Upper lobe of right lung (tissue), 1 donor: Measurements from ENCODE around the gene JAM3. TPM values are rescaled to one million over a fixed set of nuclear protein-coding genes. Genes with fewer than 3 reads are reported as not detected.

ENCODE experiments used
- ATAC-seq: fragments of 200-7000 bp; cut with Tn5 transposase; one replicate; pipeline ENCODE4 v1.9.1; 2020; ENCODE audit warnings: mild to moderate bottlenecking, moderate library complexity
- DNase-seq: peaks from one replicate; pipeline ENCODE4 v3.0.0-alpha.2; 2020
- H3K27ac ChIP-seq: fragments of 200-600 bp; one replicate; pipeline ENCODE4 v1.8.0; 2022
- H3K27me3 ChIP-seq: fragments of 200-600 bp; one replicate; pipeline ENCODE4 v1.8.0; 2022; ENCODE audit warnings: mild to moderate bottlenecking
- H3K36me3 ChIP-seq: fragments of 200-600 bp; one replicate; pipeline ENCODE4 v1.8.0; 2022
- H3K4me1 ChIP-seq: fragments of 200-600 bp; one replicate; pipeline ENCODE4 v1.8.0; 2022
- H3K4me3 ChIP-seq: fragments of 200-600 bp; one replicate; pipeline ENCODE4 v1.8.0; 2022; ENCODE audit warnings: mild to moderate bottlenecking
- H3K9me3 ChIP-seq: fragments of 200-600 bp; one replicate; pipeline ENCODE4 v1.8.0; 2022
- intact Hi-C: fragments of 100-400 bp; cut with DNase I; formaldehyde crosslinking; loops from one replicate; pipeline ENCODE4 v1.11.0; 2022
- total RNA-seq: library from RNA; stranded (reverse); fragmentation: NEBNext Ultra II Directional; extraction: Animal tissue kit (Norgen Biotek cat#: 25700); gene quantifications from one replicate; pipeline ENCODE4 v1.2.1, GENCODE V29; 2021
- TF ChIP-seq, protein P1 (sequence below): fragments of 200-600 bp; IDR thresholded peaks from one replicate; pipeline ENCODE4 v1.8.0; 2022; ENCODE audit warnings: antibody characterized with exemption
- donor health status: DM: no; HTN: yes; CAD: no; lungs with severe emphysema.

JAM3 gene
- total RNA-seq, 1 donor from 2014 or later, result 26.9 TPM

DNA sequence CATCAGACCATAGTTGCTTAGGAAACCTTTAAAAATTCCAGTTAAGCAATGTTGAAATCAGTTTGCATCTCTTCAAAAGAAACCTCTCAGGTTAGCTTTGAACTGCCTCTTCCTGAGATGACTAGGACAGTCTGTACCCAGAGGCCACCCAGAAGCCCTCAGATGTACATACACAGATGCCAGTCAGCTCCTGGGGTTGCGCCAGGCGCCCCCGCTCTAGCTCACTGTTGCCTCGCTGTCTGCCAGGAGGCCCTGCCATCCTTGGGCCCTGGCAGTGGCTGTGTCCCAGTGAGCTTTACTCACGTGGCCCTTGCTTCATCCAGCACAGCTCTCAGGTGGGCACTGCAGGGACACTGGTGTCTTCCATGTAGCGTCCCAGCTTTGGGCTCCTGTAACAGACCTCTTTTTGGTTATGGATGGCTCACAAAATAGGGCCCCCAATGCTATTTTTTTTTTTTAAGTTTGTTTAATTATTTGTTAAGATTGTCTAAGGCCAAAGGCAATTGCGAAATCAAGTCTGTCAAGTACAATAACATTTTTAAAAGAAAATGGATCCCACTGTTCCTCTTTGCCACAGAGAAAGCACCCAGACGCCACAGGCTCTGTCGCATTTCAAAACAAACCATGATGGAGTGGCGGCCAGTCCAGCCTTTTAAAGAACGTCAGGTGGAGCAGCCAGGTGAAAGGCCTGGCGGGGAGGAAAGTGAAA lies 81.5 kb downstream of the JAM3 start:
- H3K4me3 ChIP-seq, result no peak overlapping the region
- H3K27me3 ChIP-seq, result no peaks in the 10 kb centered on the region
- H3K9me3 ChIP-seq, result no peaks in the 10 kb centered on the region
- intact Hi-C loops, result no loop called here
- no peak overlapping the region for H3K27ac ChIP-seq
- no peaks in the 10 kb centered on the region for H3K4me1 ChIP-seq
- TF ChIP-seq, protein P1, sequence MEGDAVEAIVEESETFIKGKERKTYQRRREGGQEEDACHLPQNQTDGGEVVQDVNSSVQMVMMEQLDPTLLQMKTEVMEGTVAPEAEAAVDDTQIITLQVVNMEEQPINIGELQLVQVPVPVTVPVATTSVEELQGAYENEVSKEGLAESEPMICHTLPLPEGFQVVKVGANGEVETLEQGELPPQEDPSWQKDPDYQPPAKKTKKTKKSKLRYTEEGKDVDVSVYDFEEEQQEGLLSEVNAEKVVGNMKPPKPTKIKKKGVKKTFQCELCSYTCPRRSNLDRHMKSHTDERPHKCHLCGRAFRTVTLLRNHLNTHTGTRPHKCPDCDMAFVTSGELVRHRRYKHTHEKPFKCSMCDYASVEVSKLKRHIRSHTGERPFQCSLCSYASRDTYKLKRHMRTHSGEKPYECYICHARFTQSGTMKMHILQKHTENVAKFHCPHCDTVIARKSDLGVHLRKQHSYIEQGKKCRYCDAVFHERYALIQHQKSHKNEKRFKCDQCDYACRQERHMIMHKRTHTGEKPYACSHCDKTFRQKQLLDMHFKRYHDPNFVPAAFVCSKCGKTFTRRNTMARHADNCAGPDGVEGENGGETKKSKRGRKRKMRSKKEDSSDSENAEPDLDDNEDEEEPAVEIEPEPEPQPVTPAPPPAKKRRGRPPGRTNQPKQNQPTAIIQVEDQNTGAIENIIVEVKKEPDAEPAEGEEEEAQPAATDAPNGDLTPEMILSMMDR, result no peak
- DNase-seq, result no peak
- no peak for ATAC-seq
- H3K36me3 ChIP-seq, result peaks cover 40% of the 10 kb centered on the region

DNA sequence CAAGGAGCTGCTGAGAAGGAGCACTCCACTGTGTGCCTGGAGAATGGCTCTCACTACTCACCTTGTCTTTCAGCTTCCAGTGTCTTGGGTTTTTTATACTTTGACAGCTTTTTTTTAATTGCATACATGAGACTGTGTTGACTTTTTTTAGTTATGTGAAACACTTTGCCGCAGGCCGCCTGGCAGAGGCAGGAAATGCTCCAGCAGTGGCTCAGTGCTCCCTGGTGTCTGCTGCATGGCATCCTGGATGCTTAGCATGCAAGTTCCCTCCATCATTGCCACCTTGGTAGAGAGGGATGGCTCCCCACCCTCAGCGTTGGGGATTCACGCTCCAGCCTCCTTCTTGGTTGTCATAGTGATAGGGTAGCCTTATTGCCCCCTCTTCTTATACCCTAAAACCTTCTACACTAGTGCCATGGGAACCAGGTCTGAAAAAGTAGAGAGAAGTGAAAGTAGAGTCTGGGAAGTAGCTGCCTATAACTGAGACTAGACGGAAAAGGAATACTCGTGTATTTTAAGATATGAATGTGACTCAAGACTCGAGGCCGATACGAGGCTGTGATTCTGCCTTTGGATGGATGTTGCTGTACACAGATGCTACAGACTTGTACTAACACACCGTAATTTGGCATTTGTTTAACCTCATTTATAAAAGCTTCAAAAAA lies 82.3 kb downstream of the JAM3 start:
- Histone ChIP-seq H3K4me3 (no peak overlapping the region), H3K4me1 (no peaks in the 10 kb centered on the region), H3K36me3 (peaks cover 41% of the 10 kb centered on the region), H3K27ac (no peak overlapping the region), H3K9me3 (no peaks in the 10 kb centered on the region), H3K27me3 (no peaks in the 10 kb centered on the region)
- no peak for DNase-seq
- no peak for ATAC-seq
- TF ChIP-seq, protein P1, result no peak
- intact Hi-C loops, result no loop called here

DNA sequence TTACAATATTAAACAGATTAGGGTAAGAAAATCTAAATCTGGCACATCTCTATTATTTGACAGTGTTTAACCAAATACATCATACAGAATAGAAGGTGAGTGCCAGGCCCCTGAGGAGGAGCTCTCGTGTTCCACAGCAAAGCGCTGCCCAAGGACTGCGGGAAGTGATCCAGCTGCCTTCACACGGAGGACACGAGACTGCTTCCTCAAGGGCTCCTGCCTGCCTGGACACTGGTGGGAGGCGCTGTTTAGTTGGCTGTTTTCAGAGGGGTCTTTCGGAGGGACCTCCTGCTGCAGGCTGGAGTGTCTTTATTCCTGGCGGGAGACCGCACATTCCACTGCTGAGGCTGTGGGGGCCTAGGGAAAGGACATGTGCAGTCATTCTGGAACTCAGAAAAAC lies 83.8 kb downstream of the JAM3 start:
- Histone ChIP-seq H3K27me3 (no peaks in the 10 kb centered on the region), H3K27ac (no peak overlapping the region), H3K9me3 (no peaks in the 10 kb centered on the region), H3K4me1 (no peaks in the 10 kb centered on the region), H3K4me3 (no peak overlapping the region), H3K36me3 (peaks cover 55% of the 10 kb centered on the region)
- intact Hi-C loops, result no loop called here
- TF ChIP-seq, protein P1, result no peak
- DNase-seq, result no peak
- ATAC-seq, result no peak

DNA sequence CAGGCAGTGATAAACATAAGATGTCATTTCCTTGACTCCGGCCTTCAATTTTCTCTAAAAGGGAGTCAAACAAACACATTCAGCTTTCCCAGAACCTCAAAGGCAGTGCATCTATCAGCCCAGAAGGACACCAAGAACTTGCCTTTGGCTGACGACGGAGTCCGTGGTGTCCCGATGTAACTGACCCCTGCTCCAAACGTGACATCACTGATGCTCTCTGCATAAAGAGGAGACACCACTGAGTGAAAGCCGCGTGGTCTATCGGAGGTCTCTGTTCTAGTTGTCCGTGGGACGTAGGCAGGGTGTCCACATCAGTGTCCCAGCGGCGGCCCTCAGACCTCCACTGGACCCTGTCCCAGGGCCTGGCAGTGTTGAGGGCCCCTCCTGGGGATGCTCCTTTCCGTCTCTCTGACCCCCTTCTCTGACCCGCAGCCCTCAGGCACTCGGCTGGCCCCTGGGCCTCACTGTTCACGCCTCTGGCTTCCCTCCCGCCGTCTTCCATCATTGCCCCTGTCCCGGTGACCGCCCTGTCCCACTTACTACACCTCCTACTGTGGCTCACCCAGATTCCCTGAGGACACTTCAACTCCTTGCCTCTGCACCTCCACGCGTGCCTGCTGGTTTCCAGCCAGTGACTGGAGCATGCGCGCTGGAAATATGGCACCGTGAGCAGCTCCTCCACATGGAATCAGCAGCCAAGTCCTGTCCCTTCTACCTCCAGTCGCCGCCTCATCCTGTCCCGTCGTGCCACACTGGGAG lies 84.5 kb downstream of the JAM3 start:
- DNase-seq, result no peak
- Histone ChIP-seq H3K27ac (no peak overlapping the region), H3K4me3 (no peak overlapping the region), H3K4me1 (no peaks in the 10 kb centered on the region), H3K36me3 (peaks cover 62% of the 10 kb centered on the region), H3K9me3 (no peaks in the 10 kb centered on the region), H3K27me3 (no peaks in the 10 kb centered on the region)
- TF ChIP-seq, protein P1, result no peak
- intact Hi-C loops, result no loop called here
- ATAC-seq, result peak; percentile 6

DNA sequence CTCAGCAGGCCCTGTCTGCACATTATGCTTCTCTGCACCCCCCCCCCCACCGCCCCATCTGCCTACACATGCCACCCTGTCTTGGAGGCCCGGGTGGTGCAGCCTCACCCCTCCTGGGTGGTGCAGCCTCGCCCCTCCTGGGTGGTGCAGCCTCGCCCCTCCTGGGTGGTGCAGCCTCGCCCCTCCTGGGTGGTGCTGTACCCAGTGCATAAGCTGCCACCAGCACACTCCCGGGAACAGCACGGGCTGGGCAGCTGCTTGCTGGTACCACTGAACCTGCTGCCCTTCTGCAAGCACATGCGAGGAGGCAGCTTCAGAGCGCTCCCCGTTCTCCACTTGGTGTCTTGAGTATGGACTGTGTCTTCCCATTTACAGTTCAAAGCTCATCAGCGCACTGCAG lies 85.6 kb downstream of the JAM3 start:
- Histone ChIP-seq H3K4me3 (no peak overlapping the region), H3K9me3 (no peaks in the 10 kb centered on the region), H3K4me1 (no peaks in the 10 kb centered on the region), H3K27ac (no peak overlapping the region), H3K36me3 (peaks cover 67% of the 10 kb centered on the region), H3K27me3 (no peaks in the 10 kb centered on the region)
- no peak for ATAC-seq
- no peak for DNase-seq
- TF ChIP-seq, protein P1, result no peak
- intact Hi-C loops, result no loop called here
